Nephron progenitor cell (in vitro differentiated cells): Measurements from ENCODE around the gene BRD3.

Experiments used
- DNase-seq: peaks from one replicate; pipeline ENCODE4 v3.0.0; 2021
- H3K27ac Mint-ChIP-seq: 2 replicates; pipeline ENCODE4 v1.8.0; 2021; ENCODE audit warnings: mild to moderate bottlenecking, moderate library complexity, mixed read lengths
- H3K27me3 Mint-ChIP-seq: 2 replicates; pipeline ENCODE4 v1.8.0; 2021; ENCODE audit warnings: mild to moderate bottlenecking, low read depth, mixed read lengths; ENCODE audit not compliant: poor library complexity
- H3K36me3 Mint-ChIP-seq: 2 replicates; pipeline ENCODE4 v1.8.0; 2021; ENCODE audit warnings: low read depth, mixed read lengths
- H3K4me1 Mint-ChIP-seq: 2 replicates; pipeline ENCODE4 v1.8.0; 2021; ENCODE audit warnings: mixed read lengths
- H3K4me3 Mint-ChIP-seq: 2 replicates; pipeline ENCODE4 v1.8.0; 2021; ENCODE audit warnings: mild to moderate bottlenecking, moderate library complexity, mixed read lengths
- H3K9me3 Mint-ChIP-seq: 2 replicates; pipeline ENCODE4 v1.8.0; 2021; ENCODE audit warnings: mild to moderate bottlenecking, moderate library complexity, mixed read lengths
- TF ChIP-seq, protein P1 (sequence below): fragments of 200-600 bp; sonication (generic); IDR thresholded peaks from 2 replicates; pipeline ENCODE4 v1.5.0; 2021; ENCODE audit warnings: antibody characterized with exemption

Gene BRD3

DNA sequence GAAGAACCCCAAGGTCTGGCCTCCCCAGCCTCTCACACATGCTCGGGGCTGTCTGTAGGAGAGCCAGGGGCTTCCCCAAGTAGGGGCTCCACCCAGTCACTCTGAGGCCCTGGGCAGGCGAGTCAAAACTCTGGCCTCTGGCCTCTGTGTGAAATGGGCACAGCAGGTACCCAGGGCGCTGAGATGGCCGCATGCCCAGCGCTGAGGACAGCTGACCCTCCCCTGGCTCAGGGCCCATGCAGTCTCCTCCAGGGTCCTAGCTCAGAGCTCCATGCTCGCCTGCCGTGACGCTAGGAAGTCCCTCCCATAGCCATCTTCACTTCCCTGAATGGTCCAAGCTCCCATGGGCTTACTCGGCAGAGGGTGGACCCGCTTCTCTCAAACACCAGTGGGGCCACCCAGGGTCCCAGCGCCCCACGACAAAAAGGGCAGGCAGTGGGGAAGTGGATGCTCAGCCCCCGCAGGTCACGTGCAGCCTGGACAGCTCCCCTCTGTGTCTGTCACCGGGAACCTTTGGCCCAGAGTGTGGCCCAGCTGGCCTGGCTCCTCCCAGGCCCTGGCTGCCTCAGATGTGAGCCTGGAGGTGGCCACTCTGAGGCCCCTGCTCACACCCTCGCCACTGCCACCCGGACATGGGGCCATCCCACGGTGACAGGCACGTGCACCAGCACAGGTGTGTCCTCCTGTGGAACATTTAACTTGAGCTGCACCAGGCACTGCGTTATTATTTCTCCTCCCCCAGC lies 63.5 kb downstream of the BRD3 start:
- no peak for DNase-seq
- H3K36me3 Mint-ChIP-seq: no peaks in the 10 kb centered on the region
- H3K27me3 Mint-ChIP-seq: peaks cover 25% of the 10 kb centered on the region
- H3K27ac Mint-ChIP-seq: no peak overlapping the region
- no peaks in the 10 kb centered on the region for H3K9me3 Mint-ChIP-seq
- no peak overlapping the region for H3K4me3 Mint-ChIP-seq
- TF ChIP-seq, protein P1, sequence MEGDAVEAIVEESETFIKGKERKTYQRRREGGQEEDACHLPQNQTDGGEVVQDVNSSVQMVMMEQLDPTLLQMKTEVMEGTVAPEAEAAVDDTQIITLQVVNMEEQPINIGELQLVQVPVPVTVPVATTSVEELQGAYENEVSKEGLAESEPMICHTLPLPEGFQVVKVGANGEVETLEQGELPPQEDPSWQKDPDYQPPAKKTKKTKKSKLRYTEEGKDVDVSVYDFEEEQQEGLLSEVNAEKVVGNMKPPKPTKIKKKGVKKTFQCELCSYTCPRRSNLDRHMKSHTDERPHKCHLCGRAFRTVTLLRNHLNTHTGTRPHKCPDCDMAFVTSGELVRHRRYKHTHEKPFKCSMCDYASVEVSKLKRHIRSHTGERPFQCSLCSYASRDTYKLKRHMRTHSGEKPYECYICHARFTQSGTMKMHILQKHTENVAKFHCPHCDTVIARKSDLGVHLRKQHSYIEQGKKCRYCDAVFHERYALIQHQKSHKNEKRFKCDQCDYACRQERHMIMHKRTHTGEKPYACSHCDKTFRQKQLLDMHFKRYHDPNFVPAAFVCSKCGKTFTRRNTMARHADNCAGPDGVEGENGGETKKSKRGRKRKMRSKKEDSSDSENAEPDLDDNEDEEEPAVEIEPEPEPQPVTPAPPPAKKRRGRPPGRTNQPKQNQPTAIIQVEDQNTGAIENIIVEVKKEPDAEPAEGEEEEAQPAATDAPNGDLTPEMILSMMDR: no peak
- no peaks in the 10 kb centered on the region for H3K4me1 Mint-ChIP-seq

DNA sequence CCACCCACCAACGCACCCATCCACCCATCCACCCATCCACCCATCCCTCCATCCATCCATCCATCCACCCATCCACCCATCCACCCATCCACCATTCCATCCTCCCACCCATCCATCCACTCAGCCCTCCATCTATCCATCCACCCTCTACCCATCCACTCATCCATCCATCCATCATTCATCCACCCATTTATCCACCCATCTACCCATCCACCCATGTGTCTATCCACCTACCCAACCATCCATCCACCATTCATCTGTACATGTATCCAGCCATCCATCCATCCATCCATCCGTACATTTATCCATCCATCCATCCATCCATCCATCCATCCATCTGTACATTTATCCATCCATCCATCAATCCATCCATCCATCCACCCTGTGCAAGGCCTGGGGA lies 64.6 kb downstream of the BRD3 start:
- H3K27me3 Mint-ChIP-seq: peaks cover 21% of the 10 kb centered on the region
- no peak for DNase-seq
- TF ChIP-seq, protein P1: no peak
- H3K36me3 Mint-ChIP-seq: no peaks in the 10 kb centered on the region
- no peak overlapping the region for H3K4me3 Mint-ChIP-seq
- no peaks in the 10 kb centered on the region for H3K9me3 Mint-ChIP-seq
- H3K4me1 Mint-ChIP-seq: no peaks in the 10 kb centered on the region
- no peak overlapping the region for H3K27ac Mint-ChIP-seq

DNA sequence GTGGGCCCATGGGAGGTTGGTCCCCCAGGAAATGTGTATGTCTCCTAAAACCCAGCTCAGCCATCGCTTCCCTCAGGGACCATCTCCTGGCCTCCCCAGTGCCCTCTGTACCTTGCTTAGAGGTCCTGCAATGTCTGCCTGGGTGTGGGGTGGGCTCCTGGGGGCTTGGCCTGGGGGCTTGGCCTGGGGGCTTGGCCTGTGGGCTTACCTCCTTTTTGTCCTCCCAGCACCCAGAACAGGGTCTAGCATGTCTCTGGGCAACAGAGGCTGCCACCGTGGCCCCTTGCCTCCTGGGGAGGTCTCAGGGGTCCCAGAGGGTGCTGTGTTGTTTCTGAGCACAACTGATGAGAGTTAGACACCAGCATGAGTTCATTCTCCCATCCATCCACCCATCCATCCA lies 65.0 kb downstream of the BRD3 start:
- Mint-ChIP-seq H3K36me3 (no peaks in the 10 kb centered on the region), H3K4me1 (no peaks in the 10 kb centered on the region), H3K27ac (no peak overlapping the region), H3K9me3 (no peaks in the 10 kb centered on the region), H3K4me3 (no peak overlapping the region), H3K27me3 (peaks cover 21% of the 10 kb centered on the region)
- TF ChIP-seq, protein P1: no peak
- DNase-seq: no peak

- Mint-ChIP-seq H3K36me3 (no peaks in the 10 kb centered on the region), H3K4me3 (no peak overlapping the region), H3K4me1 (no peaks in the 10 kb centered on the region), H3K27ac (no peak overlapping the region), H3K9me3 (no peaks in the 10 kb centered on the region), H3K27me3 (peaks cover 29% of the 10 kb centered on the region)
- TF ChIP-seq, protein P1: no peak
- no peak for DNase-seq
These were observed 68.0 kb downstream of the BRD3 start for GRCh38 chr9:133999851-134000265.

- H3K9me3 Mint-ChIP-seq: no peaks in the 10 kb centered on the region
- no peaks in the 10 kb centered on the region for H3K36me3 Mint-ChIP-seq
- peaks cover 6% of the 10 kb centered on the region for H3K4me1 Mint-ChIP-seq
- TF ChIP-seq, protein P1: no peak
- no peak overlapping the region for H3K27ac Mint-ChIP-seq
- no peak overlapping the region for H3K4me3 Mint-ChIP-seq
- DNase-seq: no peak
- H3K27me3 Mint-ChIP-seq: peaks cover 29% of the 10 kb centered on the region
These were observed 68.8 kb downstream of the BRD3 start for GRCh38 chr9:133998915-133999595.
